ENCODE data around the gene SLC12A5.

DNA sequence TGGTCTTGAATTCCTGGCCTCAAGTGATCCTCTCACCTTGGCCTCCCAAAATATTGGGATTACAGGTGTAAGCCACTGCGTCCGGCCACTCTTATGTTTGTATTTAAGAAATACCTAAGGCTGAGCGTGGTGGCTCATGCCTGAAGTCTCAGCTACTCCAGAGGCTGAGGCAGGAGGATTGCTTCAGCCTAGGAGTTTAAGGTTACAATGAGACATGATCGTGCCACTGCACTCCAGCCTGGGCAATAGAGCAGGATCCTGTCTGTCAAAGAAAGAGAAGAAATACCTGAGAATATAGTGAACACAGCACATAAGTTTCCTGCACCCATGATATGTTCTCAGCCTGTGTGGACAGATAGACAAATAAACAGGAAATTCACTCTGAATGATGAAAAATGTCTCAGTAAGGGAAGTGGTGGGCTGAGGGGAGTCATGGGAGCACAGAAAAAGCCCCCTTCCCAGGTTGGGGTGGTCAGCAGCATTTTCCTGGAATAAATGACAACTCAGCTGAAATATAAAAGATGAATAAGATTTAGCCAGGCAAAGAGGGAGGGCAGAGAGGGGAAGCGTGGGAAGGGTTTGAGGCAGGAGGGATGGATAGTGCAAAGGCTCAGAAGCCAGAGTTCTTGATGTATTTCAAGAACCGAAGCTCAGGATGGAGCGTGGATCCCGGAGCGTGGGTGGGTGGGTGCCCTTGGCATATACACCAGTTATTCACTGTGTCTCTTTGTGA, 34.1 kb upstream of the SLC12A5 start:
- TF ChIP-seq, protein P1, sequence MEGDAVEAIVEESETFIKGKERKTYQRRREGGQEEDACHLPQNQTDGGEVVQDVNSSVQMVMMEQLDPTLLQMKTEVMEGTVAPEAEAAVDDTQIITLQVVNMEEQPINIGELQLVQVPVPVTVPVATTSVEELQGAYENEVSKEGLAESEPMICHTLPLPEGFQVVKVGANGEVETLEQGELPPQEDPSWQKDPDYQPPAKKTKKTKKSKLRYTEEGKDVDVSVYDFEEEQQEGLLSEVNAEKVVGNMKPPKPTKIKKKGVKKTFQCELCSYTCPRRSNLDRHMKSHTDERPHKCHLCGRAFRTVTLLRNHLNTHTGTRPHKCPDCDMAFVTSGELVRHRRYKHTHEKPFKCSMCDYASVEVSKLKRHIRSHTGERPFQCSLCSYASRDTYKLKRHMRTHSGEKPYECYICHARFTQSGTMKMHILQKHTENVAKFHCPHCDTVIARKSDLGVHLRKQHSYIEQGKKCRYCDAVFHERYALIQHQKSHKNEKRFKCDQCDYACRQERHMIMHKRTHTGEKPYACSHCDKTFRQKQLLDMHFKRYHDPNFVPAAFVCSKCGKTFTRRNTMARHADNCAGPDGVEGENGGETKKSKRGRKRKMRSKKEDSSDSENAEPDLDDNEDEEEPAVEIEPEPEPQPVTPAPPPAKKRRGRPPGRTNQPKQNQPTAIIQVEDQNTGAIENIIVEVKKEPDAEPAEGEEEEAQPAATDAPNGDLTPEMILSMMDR (IDR thresholded peaks at IDR 0.05), result no peak
- TF ChIP-seq ESRRA (CRISPR knock-in tag; IDR thresholded peaks at IDR 0.05; ENCODE audit: borderline replicate concordance) (no peak), SP1 (CRISPR knock-in tag; conservative IDR thresholded peaks at IDR 0.05) (no peak), CREB1 (CRISPR knock-in tag; IDR thresholded peaks at IDR 0.05) (no peak), ETV6 (CRISPR knock-in tag; IDR thresholded peaks at IDR 0.05) (no peak)
- TF ChIP-seq, protein P2, sequence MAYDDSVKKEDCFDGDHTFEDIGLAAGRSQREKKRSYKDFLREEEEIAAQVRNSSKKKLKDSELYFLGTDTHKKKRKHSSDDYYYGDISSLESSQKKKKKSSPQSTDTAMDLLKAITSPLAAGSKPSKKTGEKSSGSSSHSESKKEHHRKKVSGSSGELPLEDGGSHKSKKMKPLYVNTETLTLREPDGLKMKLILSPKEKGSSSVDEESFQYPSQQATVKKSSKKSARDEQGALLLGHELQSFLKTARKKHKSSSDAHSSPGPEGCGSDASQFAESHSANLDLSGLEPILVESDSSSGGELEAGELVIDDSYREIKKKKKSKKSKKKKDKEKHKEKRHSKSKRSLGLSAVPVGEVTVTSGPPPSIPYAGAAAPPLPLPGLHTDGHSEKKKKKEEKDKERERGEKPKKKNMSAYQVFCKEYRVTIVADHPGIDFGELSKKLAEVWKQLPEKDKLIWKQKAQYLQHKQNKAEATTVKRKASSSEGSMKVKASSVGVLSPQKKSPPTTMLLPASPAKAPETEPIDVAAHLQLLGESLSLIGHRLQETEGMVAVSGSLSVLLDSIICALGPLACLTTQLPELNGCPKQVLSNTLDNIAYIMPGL (CRISPR knock-in tag; IDR thresholded peaks at IDR 0.05), result no peak
